Fibroblast of pulmonary artery (primary cell): ENCODE data around the gene CSNK1G2.
"Not testable (repeated sequence)": the region's sequence is repeated elsewhere in the genome, so short reads cannot be mapped to it uniquely, and the experiment has no call there.

ENCODE experiments used
- DNase-seq: peaks from one replicate; pipeline ENCODE4 v3.0.0-alpha.2; 2010; ENCODE audit warnings: low read depth
- H3K4me3 ChIP-seq: replicated peaks from 2 replicates; pipeline ENCODE4 v1.5.1; 2011; ENCODE audit warnings: low read depth, mild to moderate bottlenecking, control low read depth, low read length, moderate library complexity
- CTCF ChIP-seq: IDR thresholded peaks from 2 replicates; pipeline ENCODE4 v1.5.1; 2011; ENCODE audit warnings: mild to moderate bottlenecking, control low read depth, low read length, inconsistent platforms; ENCODE audit errors: missing control alignments

CSNK1G2 gene

GRCh38 chr19:1986357-1987162 lies 45.6 kb downstream of the CSNK1G2 start:
- DNase-seq = no peak
- H3K4me3 ChIP-seq = no peak overlapping the region
- no peak for TF ChIP-seq CTCF

GRCh38 chr19:1987197-1988187 lies 46.5 kb downstream of the CSNK1G2 start:
- TF ChIP-seq CTCF = no peak
- DNase-seq = no peak
- no peak overlapping the region for H3K4me3 ChIP-seq

GRCh38 chr19:1988464-1988863 lies 47.5 kb downstream of the CSNK1G2 start:
- not testable (repeated sequence) for DNase-seq, H3K4me3 ChIP-seq

GRCh38 chr19:1989513-1990229 lies 48.7 kb downstream of the CSNK1G2 start:
- DNase-seq = no peak
- no peak for TF ChIP-seq CTCF

GRCh38 chr19:1990230-1991017 lies 49.5 kb downstream of the CSNK1G2 start:
- no peak overlapping the region for H3K4me3 ChIP-seq
- no peak for TF ChIP-seq CTCF
- DNase-seq = no peak

More at GRCh38 chr19:1989513-1990229, 48.7 kb downstream of the CSNK1G2 start:
- H3K4me3 ChIP-seq = no peak overlapping the region

GRCh38 chr19:1991018-1991913 lies 50.3 kb downstream of the CSNK1G2 start:
- DNase-seq = no peak
- no peak for TF ChIP-seq CTCF
- no peak overlapping the region for H3K4me3 ChIP-seq
